Measurements from ENCODE around the gene SPHKAP.

Gene SPHKAP

GRCh38 chr2:227939271-227940027, 242.0 kb downstream of the SPHKAP start:
- peak; percentile 63 for TF ChIP-seq CTCF (IDR thresholded peaks at IDR 0.05)

DNA sequence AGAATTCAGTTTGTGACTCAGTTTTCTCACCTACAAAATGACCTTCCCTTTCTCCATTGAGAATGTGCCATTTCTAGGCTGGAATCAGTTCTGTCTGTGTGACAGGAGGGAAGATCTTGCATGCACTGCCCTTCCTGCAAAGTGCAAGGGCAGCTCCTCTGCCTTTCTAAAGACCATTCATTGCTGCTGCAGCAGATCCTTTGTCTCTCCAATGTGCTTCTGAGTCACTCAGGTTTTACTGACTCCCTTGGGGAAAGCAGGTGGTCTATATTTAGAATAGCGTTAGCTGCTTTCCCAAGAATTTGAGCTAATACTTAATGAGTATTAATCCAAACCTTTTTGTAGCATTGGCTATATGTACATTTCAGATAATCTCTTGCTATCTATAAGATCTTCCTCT, 247.6 kb downstream of the SPHKAP start:
- no peak for TF ChIP-seq CTCF (IDR thresholded peaks at IDR 0.05)

DNA sequence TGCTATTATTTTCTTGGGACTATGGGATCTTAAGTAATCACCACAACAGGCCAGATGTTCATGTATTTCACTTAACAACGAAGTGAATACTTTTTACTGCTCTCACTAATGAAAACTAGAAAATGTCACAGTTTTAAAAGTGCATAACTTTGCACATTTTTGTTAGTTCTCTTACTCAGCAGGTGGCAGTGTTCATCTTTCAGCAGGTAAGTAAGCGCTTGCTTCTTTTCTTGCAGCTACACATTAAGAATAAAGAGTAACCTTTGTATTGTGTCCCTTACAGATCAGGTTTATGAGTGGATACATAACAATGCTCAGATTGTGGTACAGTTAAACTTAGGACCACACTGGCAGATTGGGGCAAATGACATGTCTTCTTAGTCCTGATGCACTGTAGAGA, 249.1 kb downstream of the SPHKAP start:
- peak; percentile 7; the same call in 1 of the 2 replicates for TF ChIP-seq CTCF (IDR thresholded peaks at IDR 0.05)

GRCh38 chr2:227932001-227932400, 249.5 kb downstream of the SPHKAP start:
- TF ChIP-seq CTCF (IDR thresholded peaks at IDR 0.05), result no peak
